ENCODE data around the gene GNAI3. TPM values are rescaled to one million over a fixed set of nuclear protein-coding genes. Genes with fewer than 3 reads are reported as not detected.

Gene GNAI3
- total and polyA plus RNA-seq, 2 experiments from 2014 or later = 14.9 TPM

- DNase-seq = no peak
- no peaks in the 10 kb centered on the region for H3K9me2 ChIP-seq (ENCODE audit: insufficient read depth)
- H3K36me3 ChIP-seq (ENCODE audit: low read depth) = no peaks in the 10 kb centered on the region
- no peak overlapping the region for H3K27ac ChIP-seq
- no peaks in the 10 kb centered on the region for H3K27me3 ChIP-seq (replicated peaks; ENCODE audit: insufficient read depth)
- no peak overlapping the region for H2AFZ ChIP-seq
- no peaks in the 10 kb centered on the region for H3K9me3 ChIP-seq (ENCODE audit: low read depth)
- H3F3A ChIP-seq (ENCODE audit: insufficient read depth) = peaks cover 18% of the 10 kb centered on the region; the same call in 1 of the 2 replicates
- TF ChIP-seq EZH2 (IDR thresholded peaks at IDR 0.05; ENCODE audit: insufficient read depth, poor library complexity, severe bottlenecking) (no peak), EZH2phosphoT487 (IDR thresholded peaks at IDR 0.05; ENCODE audit: insufficient read depth, low read depth) (no peak)
- H3K9ac ChIP-seq = no peak overlapping the region
- peaks cover 63% of the 10 kb centered on the region; the same call in 1 of the 2 replicates for H4K20me1 ChIP-seq (ENCODE audit: insufficient read depth)
- in situ Hi-C loops (cut with MboI) = no loop called here
- no peak overlapping the region for H3K4me3 ChIP-seq
- H3K79me2 ChIP-seq (ENCODE audit: insufficient read depth) = peaks cover 100% of the 10 kb centered on the region
- H3K4me1 ChIP-seq (ENCODE audit: insufficient read depth) = peaks cover 43% of the 10 kb centered on the region
- no peak overlapping the region for H3K4me2 ChIP-seq (ENCODE audit: unreplicated experiment)
These were observed 11.6 kb downstream of the GNAI3 start for GRCh38 chr1:109559995-109560394.

DNA sequence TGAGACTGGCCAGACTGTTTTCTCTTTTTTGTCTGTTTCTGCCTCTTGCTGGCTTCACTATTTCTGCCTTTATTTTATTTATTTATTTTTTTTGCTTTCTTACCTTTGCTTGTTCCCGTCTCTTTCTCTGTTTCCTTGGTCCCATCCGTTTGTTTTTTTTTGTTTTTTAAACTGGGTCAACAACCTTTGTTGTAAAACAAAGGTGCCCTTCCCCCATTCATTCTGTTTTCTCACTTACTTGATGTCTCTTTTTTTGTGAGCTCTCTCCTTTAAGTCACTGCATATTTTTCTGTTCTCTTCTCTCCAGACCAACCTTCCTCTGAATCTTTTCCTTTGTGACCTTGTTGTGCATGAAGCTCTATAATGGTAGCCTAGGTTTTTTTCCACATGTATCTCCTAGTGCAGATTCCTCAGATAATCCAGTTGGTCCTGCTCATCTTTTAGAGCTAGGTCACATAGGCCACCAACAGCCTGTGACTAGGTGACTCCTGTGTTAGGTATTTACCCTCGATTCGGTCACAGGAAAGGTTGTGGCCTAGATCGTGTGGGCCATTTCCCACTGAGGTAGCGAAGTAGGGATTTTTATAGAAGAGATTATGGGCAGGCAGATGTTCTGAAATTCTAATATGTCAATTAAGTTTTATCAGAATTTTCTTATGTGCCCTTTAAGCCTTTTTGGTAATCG, 15.9 kb downstream of the GNAI3 start:
- Histone ChIP-seq H3K79me2 (ENCODE audit: insufficient read depth) (peaks cover 100% of the 10 kb centered on the region), H3K9me2 (ENCODE audit: insufficient read depth) (no peaks in the 10 kb centered on the region), H3F3A (ENCODE audit: insufficient read depth) (no peaks in the 10 kb centered on the region), H3K4me1 (ENCODE audit: insufficient read depth) (peaks cover 31% of the 10 kb centered on the region; the same call in 1 of the 2 replicates), H3K36me3 (ENCODE audit: low read depth) (no peaks in the 10 kb centered on the region), H3K9ac (no peak overlapping the region), H3K27me3 (replicated peaks; ENCODE audit: insufficient read depth) (no peaks in the 10 kb centered on the region), H3K4me2 (ENCODE audit: unreplicated experiment) (no peak overlapping the region), H3K27ac (no peak overlapping the region), H3K9me3 (ENCODE audit: low read depth) (no peaks in the 10 kb centered on the region), H2AFZ (no peak overlapping the region), H3K4me3 (no peak overlapping the region), H4K20me1 (ENCODE audit: insufficient read depth) (peaks cover 63% of the 10 kb centered on the region; the same call in 1 of the 2 replicates)
- no peak for DNase-seq
- 96% methylated on average over 7 of the region's 7 CpGs for WGBS, 2 experiments (ENCODE audit: low coverage in 1 of 2, low lambda C conversion rate in 2 of 2, missing lambda C conversion rate in 2 of 2)
- TF ChIP-seq EZH2 (IDR thresholded peaks at IDR 0.05; ENCODE audit: insufficient read depth, poor library complexity, severe bottlenecking) (no peak), EZH2phosphoT487 (IDR thresholded peaks at IDR 0.05; ENCODE audit: insufficient read depth, low read depth) (no peak)
- in situ Hi-C loops (cut with MboI) = no loop called here

GRCh38 chr1:109565241-109565640, 16.8 kb downstream of the GNAI3 start:
- 94 to 100% methylated on average over 3 of the region's 3 CpGs for WGBS, 2 experiments (ENCODE audit: low coverage in 1 of 2, low lambda C conversion rate in 2 of 2, missing lambda C conversion rate in 2 of 2)
- H3K27me3 ChIP-seq (replicated peaks; ENCODE audit: insufficient read depth) = no peaks in the 10 kb centered on the region
- no peak overlapping the region for H3K4me2 ChIP-seq (ENCODE audit: unreplicated experiment)
- H3K9me3 ChIP-seq (ENCODE audit: low read depth) = no peaks in the 10 kb centered on the region
- peaks cover 65% of the 10 kb centered on the region; the same call in 1 of the 2 replicates for H4K20me1 ChIP-seq (ENCODE audit: insufficient read depth)
- TF ChIP-seq EZH2 (IDR thresholded peaks at IDR 0.05; ENCODE audit: insufficient read depth, poor library complexity, severe bottlenecking) (no peak), EZH2phosphoT487 (IDR thresholded peaks at IDR 0.05; ENCODE audit: insufficient read depth, low read depth) (no peak)
- H3K9ac ChIP-seq = no peak overlapping the region
- H3K4me1 ChIP-seq (ENCODE audit: insufficient read depth) = peaks cover 31% of the 10 kb centered on the region; the same call in 1 of the 2 replicates
- H2AFZ ChIP-seq = no peak overlapping the region
- H3K79me2 ChIP-seq (ENCODE audit: insufficient read depth) = peaks cover 100% of the 10 kb centered on the region
- H3K9me2 ChIP-seq (ENCODE audit: insufficient read depth) = no peaks in the 10 kb centered on the region
- in situ Hi-C loops (cut with MboI) = no loop called here
- no peak overlapping the region for H3K4me3 ChIP-seq
- H3F3A ChIP-seq (ENCODE audit: insufficient read depth) = no peaks in the 10 kb centered on the region
- H3K36me3 ChIP-seq (ENCODE audit: low read depth) = no peaks in the 10 kb centered on the region
- H3K27ac ChIP-seq = no peak overlapping the region
- no peak for DNase-seq

DNA sequence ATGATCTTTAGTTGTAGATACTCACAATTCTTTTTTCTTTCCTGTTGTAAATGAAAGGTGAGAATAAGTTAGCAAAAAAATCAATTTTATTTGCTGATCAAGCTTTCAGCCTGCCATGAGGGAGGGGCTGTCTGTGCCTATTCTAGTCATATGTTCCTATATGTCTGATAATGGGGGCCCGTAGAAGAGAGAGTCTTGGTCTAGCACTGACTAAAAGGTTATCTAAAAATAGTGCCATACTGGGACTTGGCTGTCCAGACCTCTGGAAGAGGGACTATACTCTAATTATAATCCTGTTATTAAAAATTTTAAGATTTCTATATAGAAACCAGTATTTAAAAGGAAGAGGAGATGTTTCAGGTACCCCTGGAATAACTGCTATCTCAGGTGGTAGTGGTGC, 18.6 kb downstream of the GNAI3 start:
- Histone ChIP-seq H3K36me3 (ENCODE audit: low read depth) (no peaks in the 10 kb centered on the region), H3K4me1 (ENCODE audit: insufficient read depth) (peaks cover 29% of the 10 kb centered on the region; the same call in 1 of the 2 replicates), H4K20me1 (ENCODE audit: insufficient read depth) (peaks cover 51% of the 10 kb centered on the region; the same call in 1 of the 2 replicates), H3K4me3 (no peak overlapping the region), H3K79me2 (ENCODE audit: insufficient read depth) (peaks cover 100% of the 10 kb centered on the region), H3K27me3 (replicated peaks; ENCODE audit: insufficient read depth) (no peaks in the 10 kb centered on the region), H2AFZ (no peak overlapping the region), H3K27ac (no peak overlapping the region), H3F3A (ENCODE audit: insufficient read depth) (no peaks in the 10 kb centered on the region), H3K9ac (no peak overlapping the region), H3K9me2 (ENCODE audit: insufficient read depth) (no peaks in the 10 kb centered on the region), H3K9me3 (ENCODE audit: low read depth) (no peaks in the 10 kb centered on the region), H3K4me2 (ENCODE audit: unreplicated experiment) (no peak overlapping the region)
- in situ Hi-C loops (cut with MboI) = no loop called here
- no peak for TF ChIP-seq EZH2phosphoT487 (IDR thresholded peaks at IDR 0.05; ENCODE audit: insufficient read depth, low read depth)
- no peak for TF ChIP-seq EZH2 (IDR thresholded peaks at IDR 0.05; ENCODE audit: insufficient read depth, poor library complexity, severe bottlenecking)
- WGBS, 2 experiments (ENCODE audit: low coverage in 1 of 2, low lambda C conversion rate in 2 of 2, missing lambda C conversion rate in 2 of 2) = 43 to 59% methylated on average over 1 of the region's 1 CpG
- DNase-seq = no peak

All from GM23248 (cell line).